ENCODE data around the gene CNPY3.

CNPY3 gene

DNA sequence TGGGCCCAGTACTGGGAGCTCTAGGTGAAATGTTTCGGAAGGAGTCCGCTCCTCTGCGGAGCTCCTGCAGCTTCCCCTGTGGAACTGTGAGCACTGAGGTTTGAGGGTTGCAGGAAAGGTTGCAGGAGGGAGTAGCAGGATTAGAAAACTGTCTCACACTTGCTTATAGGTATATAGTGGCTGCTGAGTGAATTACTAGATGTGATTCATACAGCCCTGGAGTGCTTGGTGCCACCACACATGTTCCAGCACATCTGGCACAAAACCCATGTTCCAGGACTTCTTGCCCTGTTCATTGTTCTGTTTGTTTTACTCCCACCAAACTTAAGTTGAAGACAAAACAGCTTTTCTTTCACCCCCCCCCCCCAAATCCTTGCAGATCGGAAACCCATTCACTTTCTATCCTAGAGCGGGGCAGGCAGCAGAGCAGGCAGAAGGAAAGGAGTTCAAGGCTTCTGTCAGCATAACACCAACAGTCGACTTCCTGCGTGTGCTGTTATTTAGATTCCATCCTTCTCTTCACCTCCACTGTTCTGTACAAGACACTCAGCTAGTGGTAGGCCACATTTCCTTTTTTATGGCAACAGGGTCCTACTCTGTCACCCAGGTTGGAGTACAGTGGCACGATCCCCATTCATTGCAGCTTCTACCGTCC is 50.4 kb downstream of the CNPY3 start:
- DNase-seq, result no peak
- H3K4me1 ChIP-seq, result peaks cover 0 to 49% (median 28%) of the 10 kb centered on the region in 4 donors
- no peaks in the 10 kb centered on the region for H3K36me3 ChIP-seq
- no peaks in the 10 kb centered on the region for H3K9me3 ChIP-seq
- peak overlapping the region; percentile 86 to 87 for H3K27ac ChIP-seq
- no peak for TF ChIP-seq CTCF (IDR thresholded peaks at IDR 0.05)
- H3K27me3 ChIP-seq, result no peaks in the 10 kb centered on the region
- peak overlapping the region; percentile 82 to 91 for H3K4me3 ChIP-seq
- intact Hi-C loops (cut with DNase I; ENCODE audit: low total_unique reads), result loop anchor here (10.0 kb wide), 1 partner anchor 75 kb away; no protein-coding TSS in a partner anchor

DNA sequence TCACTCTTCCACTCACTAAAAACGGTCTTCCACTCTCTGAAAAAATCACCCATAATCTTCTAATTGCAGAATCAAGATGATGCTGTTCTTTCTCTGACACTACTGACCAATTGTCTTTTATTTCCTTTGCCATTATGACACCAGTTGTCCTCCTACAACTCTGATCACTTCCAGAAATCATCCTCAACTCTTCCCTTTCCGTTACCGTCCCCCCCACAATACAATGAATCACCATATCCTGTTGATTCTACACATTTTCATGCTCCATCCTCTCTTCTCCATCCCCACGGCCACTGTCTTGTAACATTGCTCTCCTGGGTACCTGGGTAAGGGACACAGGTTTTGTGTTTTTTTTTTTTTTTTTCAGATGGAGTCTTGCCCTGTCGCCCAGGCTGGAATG is 52.6 kb downstream of the CNPY3 start:
- Histone ChIP-seq H3K4me3 (no peak overlapping the region), H3K9me3 (no peaks in the 10 kb centered on the region), H3K36me3 (no peaks in the 10 kb centered on the region), H3K4me1 (peaks cover 0 to 58% (median 44%) of the 10 kb centered on the region in 4 donors), H3K27ac (no peak overlapping the region), H3K27me3 (no peaks in the 10 kb centered on the region)
- no peak for DNase-seq
- no peak for TF ChIP-seq CTCF (IDR thresholded peaks at IDR 0.05)
- intact Hi-C loops (cut with DNase I; ENCODE audit: low total_unique reads), result no loop called here

GRCh38 chr6:42984001-42984923 is 55.0 kb downstream of the CNPY3 start, which contains the start of gene PPP2R5D:
Gene PPP2R5D, plus strand, starts transcription at chr6:42984570. Its CDS starts 108 bp downstream, at chr6:42984678.
- Histone ChIP-seq H3K4me3 (peak within 1 kb of the TSS; percentile 61 to 93), H3K27ac (peak within 1 kb of the TSS; percentile 80 to 94), H3K27me3 (no peaks in the 10 kb centered on the region), H3K4me1 (peaks cover 0 to 65% (median 54%) of the 10 kb centered on the region in 4 donors), H3K36me3 (peaks cover 0 to 3% (median 2%) of the 10 kb centered on the region in 3 donors), H3K9me3 (no peaks in the 10 kb centered on the region)
- DNase-seq, result peak; percentile 99
- intact Hi-C loops (cut with DNase I; ENCODE audit: low total_unique reads), result no loop called here
- peak in 1 of 2 experiments; percentile 37 for TF ChIP-seq CTCF (IDR thresholded peaks at IDR 0.05)

GRCh38 chr6:42984924-42985475 is 55.7 kb downstream of the CNPY3 start:
- Histone ChIP-seq H3K9me3 (no peaks in the 10 kb centered on the region), H3K36me3 (peaks cover 6 to 10% (median 9%) of the 10 kb centered on the region in 3 donors), H3K4me1 (peaks cover 0 to 58% (median 48%) of the 10 kb centered on the region in 4 donors), H3K27me3 (no peaks in the 10 kb centered on the region), H3K27ac (peak overlapping the region; percentile 80 to 94), H3K4me3 (peak overlapping the region; percentile 61 to 93)
- TF ChIP-seq CTCF (IDR thresholded peaks at IDR 0.05), result no peak
- DNase-seq, result no peak
- intact Hi-C loops (cut with DNase I; ENCODE audit: low total_unique reads), result no loop called here

DNA sequence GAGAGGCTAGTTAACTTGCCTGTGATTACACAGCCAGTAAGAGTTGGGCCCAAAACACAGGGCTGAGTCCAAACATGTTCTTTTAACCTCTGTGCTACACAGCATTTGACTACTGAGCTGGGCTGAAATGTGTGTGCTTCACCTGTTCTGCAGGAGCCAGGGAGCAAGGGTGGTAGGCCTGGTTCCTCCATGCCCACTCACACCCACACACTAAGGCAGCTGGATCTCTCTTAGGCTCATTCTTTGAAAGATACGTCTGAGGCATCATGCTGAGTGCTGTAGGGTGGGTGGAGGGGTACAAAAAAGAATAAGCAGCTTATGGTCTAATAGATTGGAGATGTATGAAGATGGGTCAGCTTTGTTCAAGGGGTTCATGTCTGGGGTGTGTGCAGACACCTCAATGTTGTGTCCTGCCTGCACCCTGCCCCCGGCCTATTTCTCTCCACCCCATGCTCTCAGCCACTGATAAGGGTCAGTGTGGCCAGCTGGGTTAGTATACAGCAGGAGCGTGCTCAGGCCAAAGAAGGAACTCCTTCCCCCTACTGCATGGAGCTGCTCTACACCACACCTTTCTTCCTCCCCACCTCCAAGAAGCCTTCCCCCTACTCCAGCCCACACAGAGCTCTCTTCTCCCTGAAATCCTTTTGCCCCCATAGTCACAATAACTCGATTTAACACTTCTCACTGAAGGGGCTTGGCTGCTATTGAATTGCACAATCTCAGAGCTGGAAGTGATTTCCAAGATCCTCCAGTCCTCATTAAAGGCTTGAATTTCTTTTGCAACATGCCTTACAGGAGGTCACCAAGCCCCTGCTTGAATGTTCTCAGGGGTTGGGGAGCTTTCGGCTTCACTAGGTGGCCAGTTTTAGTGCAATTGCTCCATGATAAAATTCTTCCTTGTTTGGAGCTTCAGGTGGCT is 58.5 kb downstream of the CNPY3 start:
- no peak for DNase-seq
- intact Hi-C loops (cut with DNase I; ENCODE audit: low total_unique reads), result no loop called here
- H3K36me3 ChIP-seq, result peaks cover 9 to 30% (median 22%) of the 10 kb centered on the region in 3 donors
- H3K27ac ChIP-seq, result no peak overlapping the region
- TF ChIP-seq CTCF (IDR thresholded peaks at IDR 0.05), result no peak
- peaks cover 0 to 55% (median 45%) of the 10 kb centered on the region in 4 donors for H3K4me1 ChIP-seq
- no peaks in the 10 kb centered on the region for H3K9me3 ChIP-seq
- no peak overlapping the region for H3K4me3 ChIP-seq
- no peaks in the 10 kb centered on the region for H3K27me3 ChIP-seq
